ENCODE results near the gene RPTOR.

The RPTOR gene

DNA sequence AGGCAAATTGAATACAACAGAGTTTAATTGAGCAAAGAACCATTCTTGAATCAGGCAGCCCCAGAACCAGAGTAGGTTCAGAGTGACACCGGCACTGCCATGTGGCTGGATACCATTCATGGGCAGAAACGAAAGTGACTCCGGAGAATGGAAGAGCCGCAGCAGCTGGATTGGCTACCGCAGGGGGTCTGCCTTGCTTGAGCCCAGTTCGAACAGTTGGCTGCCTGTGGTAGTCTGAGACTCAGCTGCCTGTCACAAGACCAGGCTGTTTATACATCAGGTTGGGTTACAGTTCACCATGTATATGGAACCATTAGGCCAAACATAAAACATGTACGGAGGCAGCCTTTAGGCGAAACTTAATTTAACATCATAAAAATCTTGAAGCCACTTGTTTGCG is 241.8 kb downstream of the RPTOR start:
- peaks cover 2% of the 10 kb centered on the region for H3K79me2 ChIP-seq
- no peak overlapping the region for H2AFZ ChIP-seq
- no peaks in the 10 kb centered on the region for H3K36me3 ChIP-seq (ENCODE audit: control insufficient read depth, insufficient read depth, low read length)
- no peaks in the 10 kb centered on the region for H3K9me3 ChIP-seq (ENCODE audit: control insufficient read depth, low read length)
- TF ChIP-seq, protein P1, sequence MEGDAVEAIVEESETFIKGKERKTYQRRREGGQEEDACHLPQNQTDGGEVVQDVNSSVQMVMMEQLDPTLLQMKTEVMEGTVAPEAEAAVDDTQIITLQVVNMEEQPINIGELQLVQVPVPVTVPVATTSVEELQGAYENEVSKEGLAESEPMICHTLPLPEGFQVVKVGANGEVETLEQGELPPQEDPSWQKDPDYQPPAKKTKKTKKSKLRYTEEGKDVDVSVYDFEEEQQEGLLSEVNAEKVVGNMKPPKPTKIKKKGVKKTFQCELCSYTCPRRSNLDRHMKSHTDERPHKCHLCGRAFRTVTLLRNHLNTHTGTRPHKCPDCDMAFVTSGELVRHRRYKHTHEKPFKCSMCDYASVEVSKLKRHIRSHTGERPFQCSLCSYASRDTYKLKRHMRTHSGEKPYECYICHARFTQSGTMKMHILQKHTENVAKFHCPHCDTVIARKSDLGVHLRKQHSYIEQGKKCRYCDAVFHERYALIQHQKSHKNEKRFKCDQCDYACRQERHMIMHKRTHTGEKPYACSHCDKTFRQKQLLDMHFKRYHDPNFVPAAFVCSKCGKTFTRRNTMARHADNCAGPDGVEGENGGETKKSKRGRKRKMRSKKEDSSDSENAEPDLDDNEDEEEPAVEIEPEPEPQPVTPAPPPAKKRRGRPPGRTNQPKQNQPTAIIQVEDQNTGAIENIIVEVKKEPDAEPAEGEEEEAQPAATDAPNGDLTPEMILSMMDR (IDR thresholded peaks at IDR 0.05) = no peak
- no peak overlapping the region for H3K27ac ChIP-seq
- H3K4me1 ChIP-seq = no peaks in the 10 kb centered on the region
- no peak overlapping the region for H3K4me3 ChIP-seq (ENCODE audit: low read depth, low read length)
- no peak overlapping the region for H3K4me2 ChIP-seq (ENCODE audit: low read length)
- no peak overlapping the region for H3K9ac ChIP-seq
- no peaks in the 10 kb centered on the region for H3K27me3 ChIP-seq (ENCODE audit: control insufficient read depth, insufficient read depth, low read length)

- H3K36me3 ChIP-seq (ENCODE audit: control insufficient read depth, insufficient read depth, low read length) = no peaks in the 10 kb centered on the region
- no peak overlapping the region for H3K27ac ChIP-seq
- peaks cover 2% of the 10 kb centered on the region for H3K79me2 ChIP-seq
- no peaks in the 10 kb centered on the region for H3K9me3 ChIP-seq (ENCODE audit: control insufficient read depth, low read length)
- H2AFZ ChIP-seq = no peak overlapping the region
- TF ChIP-seq, protein P1 (IDR thresholded peaks at IDR 0.05) = no peak
- no peaks in the 10 kb centered on the region for H3K4me1 ChIP-seq
- H3K9ac ChIP-seq = no peak overlapping the region
- H3K27me3 ChIP-seq (ENCODE audit: control insufficient read depth, insufficient read depth, low read length) = no peaks in the 10 kb centered on the region
- no peak overlapping the region for H3K4me3 ChIP-seq (ENCODE audit: low read depth, low read length)
- no peak overlapping the region for H3K4me2 ChIP-seq (ENCODE audit: low read length)
These were observed 242.2 kb downstream of the RPTOR start for GRCh38 chr17:80786887-80787286.

GRCh38 chr17:80787881-80788280 is 243.2 kb downstream of the RPTOR start:
- Histone ChIP-seq H3K27me3 (ENCODE audit: control insufficient read depth, insufficient read depth, low read length) (no peaks in the 10 kb centered on the region), H3K79me2 (peaks cover 2% of the 10 kb centered on the region), H3K9ac (no peak overlapping the region), H3K4me3 (ENCODE audit: low read depth, low read length) (no peak overlapping the region), H3K4me2 (ENCODE audit: low read length) (no peak overlapping the region), H3K36me3 (ENCODE audit: control insufficient read depth, insufficient read depth, low read length) (no peaks in the 10 kb centered on the region), H3K9me3 (ENCODE audit: control insufficient read depth, low read length) (no peaks in the 10 kb centered on the region), H3K27ac (no peak overlapping the region), H3K4me1 (no peaks in the 10 kb centered on the region), H2AFZ (no peak overlapping the region)
- TF ChIP-seq, protein P1 (IDR thresholded peaks at IDR 0.05) = no peak

- H3K9me3 ChIP-seq (ENCODE audit: control insufficient read depth, low read length) = no peaks in the 10 kb centered on the region
- H3K36me3 ChIP-seq (ENCODE audit: control insufficient read depth, insufficient read depth, low read length) = no peaks in the 10 kb centered on the region
- H2AFZ ChIP-seq = no peak overlapping the region
- H3K79me2 ChIP-seq = peaks cover 2% of the 10 kb centered on the region
- H3K4me1 ChIP-seq = peaks cover 4% of the 10 kb centered on the region
- no peak overlapping the region for H3K4me2 ChIP-seq (ENCODE audit: low read length)
- H3K9ac ChIP-seq = no peak overlapping the region
- TF ChIP-seq, protein P1 (IDR thresholded peaks at IDR 0.05) = no peak
- H3K4me3 ChIP-seq (ENCODE audit: low read depth, low read length) = no peak overlapping the region
- H3K27ac ChIP-seq = no peak overlapping the region
- no peaks in the 10 kb centered on the region for H3K27me3 ChIP-seq (ENCODE audit: control insufficient read depth, insufficient read depth, low read length)
These were observed 244.8 kb downstream of the RPTOR start for GRCh38 chr17:80789356-80789902.

- Histone ChIP-seq H3K27me3 (ENCODE audit: control insufficient read depth, insufficient read depth, low read length) (no peaks in the 10 kb centered on the region), H3K9me3 (ENCODE audit: control insufficient read depth, low read length) (no peaks in the 10 kb centered on the region), H3K27ac (no peak overlapping the region), H3K4me1 (peaks cover 4% of the 10 kb centered on the region), H2AFZ (no peak overlapping the region), H3K36me3 (ENCODE audit: control insufficient read depth, insufficient read depth, low read length) (no peaks in the 10 kb centered on the region), H3K79me2 (peaks cover 2% of the 10 kb centered on the region), H3K4me2 (ENCODE audit: low read length) (no peak overlapping the region), H3K9ac (no peak overlapping the region), H3K4me3 (ENCODE audit: low read depth, low read length) (no peak overlapping the region)
- TF ChIP-seq, protein P1 (IDR thresholded peaks at IDR 0.05) = no peak
These were observed 245.6 kb downstream of the RPTOR start for GRCh38 chr17:80790021-80790765.

Data from parathyroid adenoma (tissue), 2 donors.